Motor neuron (in vitro differentiated cells): ENCODE results near the gene SAP130. TPM values are rescaled to one million over a fixed set of nuclear protein-coding genes. Genes with fewer than 3 reads are reported as not detected.

Source experiments
- ATAC-seq, 8 experiments: fragments of 200-7000 bp; cut with Tn5 transposase; replicated peaks in 6 of 8; 2 replicates each; pipeline ENCODE4 v1.8.0; 2021; ENCODE audit warnings: mild to moderate bottlenecking in 8 of 8, moderate library complexity in 8 of 8
- H3K27ac ChIP-seq, 2 donors: fragments of 250-450 bp; sonication (Bioruptor Pico); 2 replicates each; pipeline ENCODE4 v1.9.0; 2021; ENCODE audit warnings: antibody characterized with exemption in 2 of 2, mild to moderate bottlenecking in 2 of 2, moderate library complexity in 1 of 2
- H3K4me1 ChIP-seq, 2 donors: fragments of 250-450 bp; sonication (Bioruptor Pico); replicated peaks in 1 of 2; 2 replicates each; pipeline ENCODE4 v1.6.1; 2021; ENCODE audit warnings: antibody characterized with exemption in 2 of 2, mild to moderate bottlenecking in 2 of 2, moderate library complexity in 1 of 2
- H3K4me3 ChIP-seq, 5 donors: fragments of 250-450 bp; sonication (Bioruptor Pico); 2 replicates each; pipeline ENCODE4 v1.9.0; 2021; ENCODE audit warnings: antibody characterized with exemption in 5 of 5, mild to moderate bottlenecking in 5 of 5, moderate library complexity in 4 of 5
- WGBS, 10 experiments: fragments of 450-650 bp; shearing (Covaris generic); methylation state at CpG; one replicate each; pipeline ENCODE4 v1.0.0; 2022; 5-methylcytosine and 5-hydroxymethylcytosine counted together
- in situ Hi-C, 9 experiments: fragments of 400-800 bp; cut with MboI; loops; one replicate each; pipeline ENCODE4 v1.15.0; 2021; ENCODE audit warnings: low sequenced_read_pairs in 9 of 9, low pct_unique_long_range_greater_than_20kb in 2 of 9; ENCODE audit not compliant: unreplicated experiment in 9 of 9
- total RNA-seq, 8 experiments: library from RNA; unstranded; fragments of 300-600 nt; gene quantifications; 2 replicates each; pipeline versions ENCODE4 v1.2.3 to v1.2.4, GENCODE V29; 2022

SAP130 gene
- total RNA-seq, 8 experiments from 2014 or later: 8.6 to 16.6 (median 13.9) TPM

GRCh38 chr2:128012698-128013097 lies 15.2 kb downstream of the SAP130 start:
- no peak overlapping the region for H3K27ac ChIP-seq
- no peak overlapping the region for H3K4me3 ChIP-seq
- 83 to 100% (median 100%) methylated on average over 1 to 2 of the region's 3 CpGs; no CpG with 5 or more reads in 5 of the 10 experiments for WGBS, 10 experiments
- in situ Hi-C loops: loop anchor here in 1 of 9 experiments (25.0 kb wide), 1 partner anchor 100 kb away; no protein-coding TSS in a partner anchor
- no peaks in the 10 kb centered on the region for H3K4me1 ChIP-seq
- ATAC-seq: no peak

- H3K27ac ChIP-seq: no peak overlapping the region
- peak in 5 of 8 experiments; percentile 38 to 91 (median 58) for ATAC-seq
These were observed 19.7 kb downstream of the SAP130 start for GRCh38 chr2:128008074-128008672.

DNA sequence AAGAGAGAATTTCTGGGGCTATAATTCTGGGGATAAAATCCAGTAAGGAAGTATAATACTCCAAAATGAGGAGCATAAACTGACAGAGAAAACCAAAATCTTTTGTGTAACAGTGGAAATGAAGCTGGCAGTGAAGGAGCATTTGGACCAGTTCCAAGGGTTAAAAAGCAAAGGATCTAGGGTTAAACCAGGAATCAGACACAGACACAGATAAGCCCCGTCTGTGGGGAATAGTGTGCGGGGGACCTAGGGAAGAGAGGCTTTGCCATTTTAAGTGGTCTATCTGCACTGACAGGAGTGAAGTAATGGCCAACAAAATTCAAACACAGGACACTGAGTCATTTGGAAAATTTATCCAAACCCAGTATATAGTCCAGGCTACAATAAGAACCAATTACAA lies 23.4 kb downstream of the SAP130 start:
- ATAC-seq: no peak
- in situ Hi-C loops: loop anchor here in 1 of 9 experiments (25.0 kb wide), 1 partner anchor 92 kb away; no protein-coding TSS in a partner anchor
- Histone ChIP-seq H3K27ac (no peak overlapping the region), H3K4me3 (no peak overlapping the region), H3K4me1 (no peaks in the 10 kb centered on the region)
- 100% methylated on average over 1 to 2 of the region's 2 CpGs; no CpG with 5 or more reads in 6 of the 10 experiments for WGBS, 10 experiments

More at GRCh38 chr2:128008074-128008672, 19.7 kb downstream of the SAP130 start:
- in situ Hi-C loops: loop anchor here in 1 of 9 experiments (25.0 kb wide), 1 partner anchor 96 kb away; no protein-coding TSS in a partner anchor
- Histone ChIP-seq H3K4me3 (no peak overlapping the region), H3K4me1 (no peaks in the 10 kb centered on the region)
- 83 to 100% (median 100%) methylated on average over 1 to 5 of the region's 6 CpGs for WGBS, 10 experiments

GRCh38 chr2:128003463-128003862 lies 24.4 kb downstream of the SAP130 start:
- Histone ChIP-seq H3K4me1 (no peaks in the 10 kb centered on the region), H3K4me3 (no peak overlapping the region), H3K27ac (no peak overlapping the region)
- 62 to 100% (median 84%) methylated on average over 1 to 5 of the region's 6 CpGs for WGBS, 10 experiments
- in situ Hi-C loops: loop anchor here in 1 of 9 experiments (25.0 kb wide), 1 partner anchor 91 kb away; no protein-coding TSS in a partner anchor
- ATAC-seq: no peak

- Histone ChIP-seq H3K27ac (no peak overlapping the region), H3K4me3 (no peak overlapping the region), H3K4me1 (no peaks in the 10 kb centered on the region)
- in situ Hi-C loops: no loop called here
- WGBS, 10 experiments: 80 to 97% (median 90%) methylated on average over 2 to 7 of the region's 9 CpGs
- ATAC-seq: no peak
These were observed 31.7 kb downstream of the SAP130 start for GRCh38 chr2:127996160-127996559.

GRCh38 chr2:127995725-127996124 lies 32.1 kb downstream of the SAP130 start:
- H3K4me1 ChIP-seq: no peaks in the 10 kb centered on the region
- in situ Hi-C loops: no loop called here
- H3K27ac ChIP-seq: no peak overlapping the region
- WGBS, 10 experiments: 89 to 100% (median 96%) methylated on average over 3 to 7 of the region's 7 CpGs
- no peak overlapping the region for H3K4me3 ChIP-seq
- ATAC-seq: no peak

DNA sequence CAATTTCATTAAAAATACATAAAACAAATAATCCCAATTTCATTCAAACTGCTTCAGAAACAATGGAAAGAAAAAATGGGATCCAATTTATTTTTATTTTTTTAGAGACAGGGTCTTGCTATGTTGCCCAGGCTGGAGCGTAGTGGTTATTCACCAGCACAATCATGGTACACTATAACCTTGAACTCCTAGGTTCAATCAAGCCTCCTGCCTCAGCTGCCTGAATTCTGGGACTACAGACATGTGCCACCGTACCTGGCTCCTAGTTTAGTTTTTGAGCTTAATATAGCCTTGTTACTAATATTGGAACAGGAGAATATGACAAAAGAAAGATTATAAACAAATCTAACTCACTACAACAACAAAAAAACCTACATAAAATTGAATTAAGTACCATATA lies 34.2 kb downstream of the SAP130 start:
- in situ Hi-C loops: no loop called here
- WGBS, 10 experiments: 57 to 100% (median 98%) methylated on average over 1 to 2 of the region's 2 CpGs
- Histone ChIP-seq H3K27ac (no peak overlapping the region), H3K4me1 (no peaks in the 10 kb centered on the region), H3K4me3 (no peak overlapping the region)
- no peak for ATAC-seq

DNA sequence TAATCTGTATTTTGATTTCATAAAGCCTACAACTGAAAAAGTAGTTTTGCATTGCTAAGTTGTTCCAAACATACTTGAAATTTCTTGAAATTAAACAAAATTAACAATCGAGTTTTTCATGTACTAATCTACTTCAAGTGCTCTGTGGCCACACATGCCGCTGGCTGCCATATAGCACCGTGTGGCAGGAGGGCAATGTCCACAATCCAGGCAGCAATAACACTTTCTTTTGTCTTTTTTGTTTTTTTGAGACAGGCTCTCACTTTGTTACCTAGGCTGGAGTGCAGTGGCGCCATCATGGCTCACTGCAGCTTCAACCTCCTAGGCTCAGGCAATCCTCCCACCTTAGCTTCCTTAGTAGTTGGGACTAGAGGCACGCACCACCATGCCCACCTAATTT lies 36.1 kb downstream of the SAP130 start:
- in situ Hi-C loops: no loop called here
- Histone ChIP-seq H3K4me1 (no peaks in the 10 kb centered on the region), H3K27ac (no peak overlapping the region), H3K4me3 (no peak overlapping the region)
- WGBS, 10 experiments: 76 to 100% (median 90%) methylated on average over 2 to 5 of the region's 5 CpGs; no CpG with 5 or more reads in 1 of the 10 experiments
- ATAC-seq: no peak

- in situ Hi-C loops: no loop called here
- WGBS, 10 experiments: 79 to 100% (median 96%) methylated on average over 1 to 5 of the region's 7 CpGs; no CpG with 5 or more reads in 5 of the 10 experiments
- H3K4me1 ChIP-seq: no peaks in the 10 kb centered on the region
- ATAC-seq: no peak
- no peak overlapping the region for H3K27ac ChIP-seq
- no peak overlapping the region for H3K4me3 ChIP-seq
These were observed 41.2 kb downstream of the SAP130 start for GRCh38 chr2:127986548-127987079.

DNA sequence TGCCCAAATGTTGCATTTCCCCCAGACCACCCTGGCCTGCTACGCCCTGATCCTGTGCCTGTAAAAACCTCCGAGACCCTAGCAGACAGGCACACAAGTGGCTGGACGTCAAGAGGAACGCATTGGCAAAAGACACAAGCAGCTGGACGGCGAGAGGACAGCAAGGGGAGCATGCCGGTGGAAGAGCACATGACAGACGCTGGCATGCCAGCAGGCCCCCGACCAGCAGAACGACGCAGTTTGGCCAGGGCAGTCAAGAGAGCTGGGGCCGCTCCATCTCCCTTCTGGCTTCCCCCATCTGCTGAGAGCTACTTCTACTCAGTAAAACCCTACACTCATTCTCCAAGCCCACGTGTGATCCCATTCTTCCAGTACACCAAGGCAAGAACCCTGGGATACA lies 42.1 kb downstream of the SAP130 start:
- H3K27ac ChIP-seq: no peak overlapping the region
- no peak overlapping the region for H3K4me3 ChIP-seq
- H3K4me1 ChIP-seq: no peaks in the 10 kb centered on the region
- no peak for ATAC-seq
- in situ Hi-C loops: no loop called here
- WGBS, 10 experiments: 50 to 98% (median 96%) methylated on average over 1 to 9 of the region's 13 CpGs; no CpG with 5 or more reads in 7 of the 10 experiments

DNA sequence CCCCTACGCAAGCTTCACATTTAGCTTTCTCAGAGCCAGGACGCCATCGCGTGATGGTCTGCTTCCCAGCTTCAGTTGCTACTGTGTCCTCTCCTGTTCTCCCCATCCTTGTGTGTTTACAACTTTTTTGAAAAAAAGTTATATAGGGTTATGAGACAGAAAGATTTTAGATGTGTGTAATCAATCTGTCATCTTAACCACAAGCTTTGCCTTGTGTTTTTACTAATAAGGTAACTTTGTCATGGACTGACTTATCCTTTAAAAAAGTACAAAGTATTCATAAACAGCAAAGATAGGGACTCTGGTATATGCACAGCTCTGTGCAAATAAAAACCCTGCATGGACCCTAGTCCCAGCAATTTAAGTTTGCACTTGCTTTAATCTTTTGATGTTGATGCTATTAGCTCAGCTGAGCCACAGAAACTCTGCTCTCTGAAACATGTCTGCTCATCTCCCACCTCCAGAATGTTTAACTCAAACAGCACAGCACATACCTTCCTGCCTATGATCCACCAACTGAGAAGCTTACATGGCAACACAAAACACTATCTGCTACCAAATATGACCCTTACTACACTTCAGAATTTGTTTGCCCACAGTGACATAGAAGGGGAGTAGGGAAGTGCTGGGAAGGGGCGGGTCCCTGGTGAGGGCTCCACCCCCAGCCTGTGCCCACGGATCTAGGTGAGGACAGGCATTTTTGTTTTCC lies 42.7 kb downstream of the SAP130 start:
- H3K4me1 ChIP-seq: no peaks in the 10 kb centered on the region
- peak in 1 of 8 experiments; percentile 93 for ATAC-seq
- no peak overlapping the region for H3K4me3 ChIP-seq
- no peak overlapping the region for H3K27ac ChIP-seq
- in situ Hi-C loops: no loop called here
- 84 to 100% (median 100%) methylated on average over 1 to 5 of the region's 6 CpGs; no CpG with 5 or more reads in 3 of the 10 experiments for WGBS, 10 experiments

DNA sequence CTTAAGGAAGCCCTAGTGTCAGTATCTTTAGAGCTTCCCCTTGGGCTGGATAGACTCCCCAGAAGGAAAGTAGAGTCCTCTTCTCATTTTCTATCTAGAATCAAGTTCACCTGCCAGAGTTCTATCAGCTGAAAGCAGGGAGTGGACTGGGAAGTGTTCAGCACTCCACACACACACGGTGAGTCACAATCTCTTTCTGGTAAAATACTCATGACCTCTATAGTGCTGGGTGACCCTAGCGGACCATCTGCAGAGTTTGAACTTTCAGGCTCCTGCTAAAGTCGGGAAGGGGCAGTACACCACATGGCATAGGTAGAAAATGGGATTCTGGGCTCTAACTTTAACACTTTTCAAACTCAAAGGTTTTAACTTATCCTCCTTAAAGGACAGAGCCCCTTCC lies 43.3 kb downstream of the SAP130 start:
- in situ Hi-C loops: no loop called here
- Histone ChIP-seq H3K27ac (no peak overlapping the region), H3K4me3 (no peak overlapping the region), H3K4me1 (no peaks in the 10 kb centered on the region)
- 67 to 100% (median 80%) methylated on average over 1 to 3 of the region's 3 CpGs; no CpG with 5 or more reads in 6 of the 10 experiments for WGBS, 10 experiments
- ATAC-seq: no peak

- in situ Hi-C loops: no loop called here
- Histone ChIP-seq H3K27ac (no peak overlapping the region), H3K4me3 (no peak overlapping the region), H3K4me1 (no peaks in the 10 kb centered on the region)
- no peak for ATAC-seq
- WGBS, 10 experiments: 87 to 100% (median 94%) methylated on average over 1 to 4 of the region's 4 CpGs; no CpG with 5 or more reads in 4 of the 10 experiments
These were observed 58.4 kb downstream of the SAP130 start for GRCh38 chr2:127969446-127969845.
